Stimulated activated CD4-positive, alpha-beta T cell treated with anti-CD3 and anti-CD28 coated beads, Interleukin-2, amount 100 ng/mL, for 24 hours (primary cell): ENCODE data around the gene LRBA.
"Not testable (repeated sequence)": the region's sequence is repeated elsewhere in the genome, so short reads cannot be mapped to it uniquely, and the experiment has no call there.

Source experiments
- DNase-seq, 2 donors: peaks; one replicate each; pipeline ENCODE4 v3.0.0-alpha.2; 2020

The LRBA gene

GRCh38 chr4:151021637-151022334 lies 6.7 kb upstream of the LRBA start:
- no peak for DNase-seq

GRCh38 chr4:151015459-151016347 lies 619 bp upstream of the LRBA start:
- DNase-seq, result peak; percentile 79 to 83

- no peak for DNase-seq
These were observed 1.1 kb downstream of the LRBA start for GRCh38 chr4:151013944-151014343.

- no peak for DNase-seq
These were observed 1.6 kb downstream of the LRBA start for GRCh38 chr4:151013491-151013890.

- peak in 1 of 2 donors; percentile 29 for DNase-seq
These were observed 2.3 kb downstream of the LRBA start for GRCh38 chr4:151012820-151013219.

GRCh38 chr4:151012376-151012775 lies 2.7 kb downstream of the LRBA start:
- DNase-seq, result no peak

GRCh38 chr4:151004222-151004621 lies 10.9 kb downstream of the LRBA start:
- DNase-seq, result no peak

GRCh38 chr4:151000747-151001429 lies 14.2 kb downstream of the LRBA start:
- no peak for DNase-seq

- DNase-seq, result no peak
These were observed 16.0 kb downstream of the LRBA start for GRCh38 chr4:150999086-150999485.

GRCh38 chr4:150997141-150997540 lies 17.9 kb downstream of the LRBA start:
- DNase-seq, result no peak

- DNase-seq, result no peak
These were observed 20.4 kb downstream of the LRBA start for GRCh38 chr4:150994721-150995120.

GRCh38 chr4:150993577-150993976 lies 21.5 kb downstream of the LRBA start:
- not testable (repeated sequence) for DNase-seq

- no peak for DNase-seq
These were observed 24.1 kb downstream of the LRBA start for GRCh38 chr4:150990993-150991392.

- DNase-seq, result no peak
These were observed 24.8 kb downstream of the LRBA start for GRCh38 chr4:150990250-150990649.

- DNase-seq, result no peak
These were observed 26.8 kb downstream of the LRBA start for GRCh38 chr4:150988238-150988637.

- no peak for DNase-seq
These were observed 27.9 kb downstream of the LRBA start for GRCh38 chr4:150987204-150987603.

GRCh38 chr4:150986085-150986484 lies 29.0 kb downstream of the LRBA start:
- DNase-seq, result peak; percentile 37 to 49

GRCh38 chr4:150983851-150984250 lies 31.2 kb downstream of the LRBA start:
- DNase-seq, result no peak

- DNase-seq, result no peak
These were observed 32.4 kb downstream of the LRBA start for GRCh38 chr4:150982557-150983233.

GRCh38 chr4:150978738-150979575 lies 36.1 kb downstream of the LRBA start:
- no peak for DNase-seq

- no peak for DNase-seq
These were observed 38.5 kb downstream of the LRBA start for GRCh38 chr4:150976478-150977118.
